ENCODE results near the gene BAZ2B.
A peak's percentile ranks its signal among the peaks of the same experiment; 100 is the strongest.
"Not testable (repeated sequence)": the region's sequence is repeated elsewhere in the genome, so short reads cannot be mapped to it uniquely, and the experiment has no call there.

Gene BAZ2B

DNA sequence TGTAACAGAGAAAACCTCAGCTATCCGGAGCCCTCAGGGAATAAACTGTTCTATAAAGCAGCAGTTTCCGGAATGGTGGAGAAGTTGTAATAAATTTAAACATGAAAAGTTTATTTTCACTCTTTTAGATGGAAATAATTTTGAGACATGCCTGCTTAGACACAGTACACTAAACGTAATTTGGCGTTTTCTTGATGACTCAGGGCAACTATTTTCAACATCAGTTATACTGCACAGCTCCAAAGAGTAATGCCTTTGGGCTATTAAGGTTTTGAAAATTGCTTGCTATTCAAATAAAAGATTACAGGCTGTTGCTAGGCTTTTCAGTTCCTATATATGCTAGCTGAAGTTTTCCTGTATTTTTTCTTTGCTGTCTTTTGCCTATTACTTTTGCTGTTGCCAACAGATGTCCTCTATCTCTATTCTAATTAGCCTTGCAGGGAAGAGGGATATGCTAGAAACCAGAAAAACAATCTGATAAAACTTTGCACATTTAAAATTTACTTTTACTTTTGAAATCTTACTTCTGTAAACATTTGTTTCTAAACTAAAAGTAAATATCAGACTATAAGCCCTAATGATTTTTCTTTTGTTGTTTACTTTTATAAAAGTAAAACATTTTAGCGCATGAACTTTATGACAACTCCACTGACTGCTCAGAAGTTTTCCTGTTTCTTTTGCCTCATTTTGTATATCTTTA, 216.5 kb downstream of the BAZ2B start:
- no peak for DNase-seq

GRCh38 chr2:159396799-159397198, 219.5 kb downstream of the BAZ2B start:
- peak; percentile 7 for DNase-seq

- DNase-seq: no peak
These were observed 233.8 kb downstream of the BAZ2B start for GRCh38 chr2:159382447-159383028.

- DNase-seq: no peak
These were observed 234.8 kb downstream of the BAZ2B start for GRCh38 chr2:159381574-159381973.

DNA sequence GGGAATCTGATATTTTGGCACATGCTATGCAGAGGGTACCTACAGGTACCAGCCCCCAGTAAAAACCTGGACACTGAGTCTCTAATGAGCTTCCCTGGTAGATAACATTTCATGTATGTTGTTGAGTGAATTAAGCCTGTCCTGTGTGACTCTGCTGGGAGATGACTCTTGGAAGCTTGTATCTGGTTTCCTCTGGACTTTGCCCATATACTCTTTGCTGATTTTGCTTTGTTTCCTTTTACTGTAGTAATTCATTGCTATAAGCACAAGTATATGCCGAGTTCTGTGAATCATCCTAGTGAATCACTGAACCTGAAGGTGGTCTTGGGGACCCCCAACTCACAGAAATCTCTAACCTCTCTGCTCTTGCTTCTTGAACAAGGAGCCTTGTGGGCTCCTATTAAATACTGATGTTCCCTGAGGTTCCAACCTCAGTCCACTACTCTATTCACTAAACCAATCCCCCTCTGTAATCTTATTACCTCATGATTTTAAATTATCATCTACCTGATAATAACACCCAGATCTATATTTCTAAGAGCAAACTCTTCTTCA, 235.6 kb downstream of the BAZ2B start:
- no peak for DNase-seq

- no peak for DNase-seq
These were observed 237.2 kb downstream of the BAZ2B start for GRCh38 chr2:159379181-159379580.

GRCh38 chr2:159375241-159375640, 241.1 kb downstream of the BAZ2B start:
- no peak for DNase-seq

DNA sequence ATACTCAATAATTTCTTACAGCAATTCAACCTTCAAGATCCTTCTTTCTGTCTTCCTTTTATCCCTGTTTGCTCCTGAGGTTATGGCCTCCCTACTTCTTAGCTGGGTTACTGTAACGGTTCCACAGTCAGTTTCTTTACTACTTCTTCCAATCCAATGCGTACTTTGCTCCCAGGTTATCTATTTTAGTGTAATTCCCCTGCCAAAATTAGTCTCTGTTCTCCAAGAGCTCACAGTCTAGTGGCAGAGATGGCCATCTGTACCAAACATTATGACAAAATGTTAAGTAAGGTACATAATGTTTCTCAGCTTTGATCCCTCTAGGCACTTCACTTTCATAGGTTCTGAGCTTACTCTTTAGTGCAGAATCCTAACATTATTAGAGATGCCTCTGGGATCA, 244.8 kb downstream of the BAZ2B start:
- DNase-seq: no peak

- no peak for DNase-seq
These were observed 249.8 kb downstream of the BAZ2B start for GRCh38 chr2:159366538-159366937.

DNA sequence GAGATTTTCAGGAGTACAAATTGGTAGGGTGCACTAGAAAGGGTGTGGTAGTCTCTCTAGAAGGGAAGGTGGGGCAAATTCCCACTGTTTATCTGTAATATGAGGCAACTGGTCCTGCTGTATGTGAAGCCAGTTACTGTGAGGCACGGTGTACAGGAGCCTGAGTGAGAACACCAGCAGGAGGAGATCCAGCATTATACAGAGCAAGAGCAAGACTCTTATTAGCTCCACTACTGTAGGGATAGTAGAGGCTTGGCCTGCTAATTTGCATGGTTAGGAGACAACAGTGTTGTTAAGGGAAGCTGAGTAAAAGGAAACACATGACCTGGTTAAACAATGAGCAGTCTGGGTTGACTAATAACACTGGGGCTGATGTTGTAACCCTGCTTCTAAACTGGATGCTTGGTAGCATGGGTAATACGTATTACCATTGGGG, 253.5 kb downstream of the BAZ2B start:
- DNase-seq: no peak

DNA sequence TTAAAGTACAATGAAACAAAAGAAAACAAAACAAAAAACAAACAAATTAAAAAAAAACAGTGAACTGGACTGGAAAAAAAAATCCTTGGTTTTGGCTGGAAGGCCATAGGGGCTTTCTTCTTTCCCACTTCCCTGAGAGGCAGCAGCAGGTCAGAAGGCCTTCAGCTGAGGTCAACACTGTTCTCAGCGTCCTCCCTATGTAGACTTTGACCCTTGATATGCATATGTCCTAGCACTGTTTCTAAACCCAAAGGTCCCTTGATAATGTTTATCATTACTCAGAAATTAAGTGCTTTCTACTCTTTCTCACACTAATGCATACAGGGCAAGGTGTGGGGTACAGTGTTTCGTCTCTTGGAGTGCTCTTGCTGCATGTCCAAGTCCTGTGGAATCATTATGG, 254.3 kb downstream of the BAZ2B start:
- DNase-seq: no peak

DNA sequence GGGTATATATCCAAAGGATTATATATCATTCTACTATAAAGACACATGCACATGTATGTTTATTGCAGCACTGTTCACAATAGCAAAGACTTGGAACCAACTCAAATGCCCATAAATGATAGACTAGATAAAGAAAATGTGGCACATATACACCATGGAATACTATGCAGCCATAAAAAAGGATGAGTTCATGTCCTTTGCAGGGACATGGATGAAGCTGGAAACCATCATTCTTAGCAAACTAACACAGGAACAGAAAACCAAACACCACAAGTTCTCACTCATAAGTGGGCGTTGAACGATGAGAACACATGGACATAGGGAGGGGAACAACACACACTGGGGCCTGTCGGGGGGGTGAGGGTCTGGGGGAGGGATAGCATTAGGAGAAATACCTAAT, 254.7 kb downstream of the BAZ2B start:
- not testable (repeated sequence) for DNase-seq

GRCh38 chr2:159356053-159356554, 260.2 kb downstream of the BAZ2B start:
- DNase-seq: no peak

DNA sequence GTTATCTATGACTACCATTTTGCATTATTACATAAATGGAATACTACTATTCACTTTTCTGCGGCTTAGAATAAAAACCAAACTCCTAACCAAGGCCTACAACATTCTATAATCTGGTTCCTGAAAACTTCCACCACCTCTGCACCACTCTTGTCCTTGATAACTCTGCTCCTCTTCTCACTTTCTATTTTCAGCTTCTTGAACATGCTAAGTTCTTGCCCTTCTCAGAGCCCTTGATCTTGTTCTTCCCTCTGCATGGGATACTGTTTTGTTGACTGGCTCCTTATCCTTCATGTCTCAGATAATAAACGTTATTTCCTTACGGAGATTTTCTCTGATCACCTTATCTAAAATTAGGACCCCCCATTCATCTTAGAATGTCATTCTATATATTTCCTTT, 264.4 kb downstream of the BAZ2B start:
- DNase-seq: no peak

DNA sequence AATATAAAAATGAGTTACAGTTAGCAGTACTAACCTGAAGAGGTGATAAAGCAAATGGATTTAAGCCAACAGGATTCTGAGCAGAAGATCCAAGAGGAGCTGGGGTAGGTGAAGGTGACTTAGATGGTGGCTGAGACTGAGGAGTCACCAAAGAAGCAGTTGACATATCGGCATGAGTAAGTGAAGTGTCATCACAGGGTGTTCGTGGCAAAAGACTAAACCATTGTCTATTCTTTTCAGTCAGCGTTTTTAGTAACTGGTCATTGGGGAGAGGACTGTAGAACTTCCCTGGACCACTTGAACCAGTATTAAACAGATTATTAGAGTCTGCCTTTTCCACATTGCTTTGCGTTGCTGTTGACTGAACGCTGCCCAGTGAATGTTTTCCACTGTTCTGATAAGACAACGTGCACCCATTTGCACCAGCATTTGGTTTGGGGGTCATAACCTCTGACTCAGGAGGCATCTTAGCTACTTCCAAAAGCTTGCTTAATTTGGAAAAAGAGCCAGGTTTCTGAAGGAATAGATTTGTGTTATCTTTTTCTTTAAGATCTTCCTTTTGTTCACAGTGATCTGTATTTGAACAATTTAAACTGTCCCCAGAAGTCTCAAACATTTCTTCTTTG, 266.6 kb downstream of the BAZ2B start:
- DNase-seq: no peak

GRCh38 chr2:159326569-159327255, 289.6 kb downstream of the BAZ2B start:
- DNase-seq: no peak

DNA sequence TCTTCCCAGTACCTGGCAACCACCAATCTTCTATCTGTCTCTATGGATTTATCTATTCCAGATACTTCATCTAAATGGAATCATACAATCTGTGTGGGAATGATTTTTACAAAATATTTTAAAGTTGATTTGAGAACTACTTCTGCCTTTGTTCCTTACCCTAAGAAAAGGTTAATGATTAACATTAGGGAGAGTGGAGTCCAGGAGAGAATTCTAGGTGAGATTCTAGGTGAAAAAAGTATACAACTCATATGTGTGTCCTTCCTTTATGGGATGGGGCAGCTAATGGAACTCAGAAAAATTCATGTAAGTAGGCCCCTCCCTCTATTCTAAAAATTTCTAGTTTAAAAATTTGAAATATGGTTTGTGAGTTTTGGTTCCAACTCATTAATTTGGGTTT, 293.9 kb downstream of the BAZ2B start:
- DNase-seq: no peak

GRCh38 chr2:159317392-159318088, 298.8 kb downstream of the BAZ2B start:
- DNase-seq: no peak

DNA sequence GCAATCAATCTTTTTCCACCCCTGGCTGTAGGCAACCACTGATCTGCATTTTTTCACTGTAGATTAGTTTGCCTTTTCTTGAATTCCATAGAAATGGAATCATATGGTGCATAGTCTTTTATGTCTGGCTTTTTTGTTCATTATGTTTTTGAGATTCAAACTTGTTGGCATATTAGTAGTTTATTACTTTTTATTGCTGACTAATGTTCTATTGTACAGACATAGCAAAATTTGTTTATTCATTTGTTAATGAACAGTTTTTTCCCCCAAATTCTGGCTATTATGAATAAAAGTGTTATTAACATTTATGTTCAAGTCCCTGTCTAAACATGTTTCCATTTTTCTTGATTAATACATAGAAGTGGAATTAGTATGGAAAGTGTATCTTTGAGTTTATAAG, 308.4 kb downstream of the BAZ2B start:
- no peak for DNase-seq

DNA sequence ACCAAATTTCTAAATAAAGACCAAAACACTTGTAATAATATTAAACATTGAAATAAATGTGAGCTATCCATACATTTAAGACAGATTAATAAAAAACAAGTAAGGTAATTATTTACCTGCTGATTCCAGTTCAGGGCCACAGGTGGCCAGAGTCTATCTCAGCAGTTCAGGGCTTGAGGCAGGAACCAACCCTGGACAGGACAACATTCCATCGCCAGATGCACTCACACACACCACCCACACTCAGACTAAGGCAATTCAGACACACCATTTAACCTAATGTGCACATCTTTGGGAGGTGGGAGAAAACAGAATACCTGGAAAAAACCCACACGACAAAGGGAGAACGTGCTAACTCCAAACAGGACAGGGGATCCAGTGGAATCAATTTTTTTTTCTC, 315.8 kb downstream of the BAZ2B start:
- DNase-seq: no peak

GRCh38 chr2:159298967-159299366, 317.4 kb downstream of the BAZ2B start:
- no peak for DNase-seq

DNA sequence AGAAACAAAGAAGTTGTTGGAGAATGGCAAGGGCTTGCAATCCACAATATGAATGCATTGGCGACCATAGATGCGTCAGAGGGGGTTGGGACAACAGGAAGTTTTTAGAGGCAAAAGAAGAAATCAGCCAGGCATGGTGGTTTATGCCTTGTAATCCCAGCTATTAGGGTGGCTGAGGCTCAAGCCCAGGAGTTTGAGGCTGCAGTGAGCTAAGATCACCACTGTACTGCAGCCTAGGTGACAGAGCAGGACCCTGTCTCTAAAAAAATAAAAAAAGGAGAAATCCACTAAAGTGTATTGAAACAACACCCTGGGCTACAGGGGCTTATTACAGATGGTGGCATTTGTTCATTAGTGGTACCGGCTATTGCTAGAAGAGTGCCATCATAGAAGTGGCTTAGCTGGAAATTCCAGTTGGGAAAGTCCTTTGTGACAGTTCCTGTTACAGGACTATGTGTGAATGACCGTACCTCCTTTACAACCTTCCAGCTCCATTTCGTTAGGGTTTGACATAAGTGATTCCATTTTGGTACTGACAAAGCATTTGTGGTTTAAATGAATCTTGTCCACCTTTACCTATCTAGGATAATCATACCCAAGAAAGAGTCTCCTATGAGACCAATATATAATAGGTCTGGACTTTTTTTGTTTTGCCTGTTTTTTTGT, 319.2 kb downstream of the BAZ2B start:
- DNase-seq: no peak

All from NCI-H2171 (cell line).